Measurements from ENCODE around the gene CHCHD5. TPM values are rescaled to one million over a fixed set of nuclear protein-coding genes. Genes with fewer than 3 reads are reported as not detected.
"Not testable (repeated sequence)": the region's sequence is repeated elsewhere in the genome, so short reads cannot be mapped to it uniquely, and the experiment has no call there.

CHCHD5 gene
- total RNA-seq, 1 donor from 2014 or later = 12.9 TPM

GRCh38 chr2:112542984-112543661, 41.3 kb upstream of the CHCHD5 start:
- H3K9me3 ChIP-seq (ENCODE audit: low read depth) = no peaks in the 10 kb centered on the region
- no peaks in the 10 kb centered on the region for H3K36me3 ChIP-seq
- H3K79me2 ChIP-seq (ENCODE audit: low read depth) = peaks cover 47% of the 10 kb centered on the region
- Mint-ChIP-seq H3K4me1 (peaks cover 6% of the 10 kb centered on the region), H3K4me3 (no peak overlapping the region), H3K27me3 (ENCODE audit: insufficient read depth, low read depth) (peaks cover 3% of the 10 kb centered on the region), H3K36me3 (peaks cover 8% of the 10 kb centered on the region), H3K9me3 (no peaks in the 10 kb centered on the region), H3K27ac (no peak overlapping the region)
- no peaks in the 10 kb centered on the region for H3F3A ChIP-seq (ENCODE audit: low read depth)
- peak overlapping the region; percentile 10 for H3K9ac ChIP-seq
- DNase-seq (ENCODE audit: low spot score) = peak; percentile 48
- H2AFZ ChIP-seq (replicated peaks) = peak overlapping the region; percentile 97
- TF ChIP-seq, protein P1, sequence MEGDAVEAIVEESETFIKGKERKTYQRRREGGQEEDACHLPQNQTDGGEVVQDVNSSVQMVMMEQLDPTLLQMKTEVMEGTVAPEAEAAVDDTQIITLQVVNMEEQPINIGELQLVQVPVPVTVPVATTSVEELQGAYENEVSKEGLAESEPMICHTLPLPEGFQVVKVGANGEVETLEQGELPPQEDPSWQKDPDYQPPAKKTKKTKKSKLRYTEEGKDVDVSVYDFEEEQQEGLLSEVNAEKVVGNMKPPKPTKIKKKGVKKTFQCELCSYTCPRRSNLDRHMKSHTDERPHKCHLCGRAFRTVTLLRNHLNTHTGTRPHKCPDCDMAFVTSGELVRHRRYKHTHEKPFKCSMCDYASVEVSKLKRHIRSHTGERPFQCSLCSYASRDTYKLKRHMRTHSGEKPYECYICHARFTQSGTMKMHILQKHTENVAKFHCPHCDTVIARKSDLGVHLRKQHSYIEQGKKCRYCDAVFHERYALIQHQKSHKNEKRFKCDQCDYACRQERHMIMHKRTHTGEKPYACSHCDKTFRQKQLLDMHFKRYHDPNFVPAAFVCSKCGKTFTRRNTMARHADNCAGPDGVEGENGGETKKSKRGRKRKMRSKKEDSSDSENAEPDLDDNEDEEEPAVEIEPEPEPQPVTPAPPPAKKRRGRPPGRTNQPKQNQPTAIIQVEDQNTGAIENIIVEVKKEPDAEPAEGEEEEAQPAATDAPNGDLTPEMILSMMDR (IDR thresholded peaks at IDR 0.05) = no peak
- TF ChIP-seq EZH2phosphoT487 (IDR thresholded peaks at IDR 0.05) = no peak
- TF ChIP-seq EZH2 (IDR thresholded peaks at IDR 0.05) = no peak
- H3K27me3 ChIP-seq = no peaks in the 10 kb centered on the region
- H3K27ac ChIP-seq = no peak overlapping the region
- H3K4me3 ChIP-seq = peak overlapping the region; percentile 69
- H3K4me1 ChIP-seq = peaks cover 8% of the 10 kb centered on the region
- H4K20me1 ChIP-seq (ENCODE audit: low read depth) = peaks cover 21% of the 10 kb centered on the region
- H3K4me2 ChIP-seq = peak overlapping the region; percentile 95

DNA sequence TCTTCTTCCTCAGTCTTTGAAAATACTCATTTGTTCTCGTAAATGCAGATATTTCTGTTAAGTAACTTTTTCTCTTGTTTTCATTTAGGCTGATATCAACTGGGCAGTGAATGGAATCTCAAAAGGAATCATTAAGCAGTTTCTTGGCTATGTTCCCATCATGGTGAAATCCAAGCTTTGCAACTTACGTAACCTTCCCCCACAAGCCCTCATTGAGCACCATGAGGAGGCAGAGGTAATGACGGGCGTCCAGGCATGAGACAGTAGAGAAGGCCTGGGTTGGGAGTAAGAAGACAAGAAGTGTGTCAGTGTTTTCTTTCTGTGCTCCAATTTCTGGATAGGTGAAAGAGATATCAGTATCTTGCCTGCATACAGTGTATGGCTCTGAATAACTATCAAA, 37.1 kb upstream of the CHCHD5 start:
- no peak for TF ChIP-seq EZH2 (IDR thresholded peaks at IDR 0.05)
- Histone ChIP-seq H3K27ac (no peak overlapping the region), H3K36me3 (peaks cover 4% of the 10 kb centered on the region), H3K4me3 (no peak overlapping the region), H2AFZ (replicated peaks) (no peak overlapping the region), H3K27me3 (no peaks in the 10 kb centered on the region), H3K9ac (no peak overlapping the region), H3K79me2 (ENCODE audit: low read depth) (peaks cover 46% of the 10 kb centered on the region), H3K4me2 (no peak overlapping the region), H3K9me3 (ENCODE audit: low read depth) (no peaks in the 10 kb centered on the region), H4K20me1 (ENCODE audit: low read depth) (peaks cover 21% of the 10 kb centered on the region), H3K4me1 (peaks cover 8% of the 10 kb centered on the region), H3F3A (ENCODE audit: low read depth) (no peaks in the 10 kb centered on the region)
- Mint-ChIP-seq H3K27me3 (ENCODE audit: insufficient read depth, low read depth) (no peaks in the 10 kb centered on the region), H3K9me3 (no peaks in the 10 kb centered on the region), H3K27ac (no peak overlapping the region), H3K4me1 (no peaks in the 10 kb centered on the region), H3K4me3 (no peak overlapping the region), H3K36me3 (peaks cover 25% of the 10 kb centered on the region)
- no peak for DNase-seq (ENCODE audit: low spot score)

GRCh38 chr2:112548980-112549379, 35.4 kb upstream of the CHCHD5 start:
- H4K20me1 ChIP-seq (ENCODE audit: low read depth) = peaks cover 5% of the 10 kb centered on the region
- no peak overlapping the region for H3K4me3 ChIP-seq
- no peak overlapping the region for H3K4me3 Mint-ChIP-seq
- no peak overlapping the region for H2AFZ ChIP-seq (replicated peaks)
- H3K36me3 Mint-ChIP-seq = peaks cover 33% of the 10 kb centered on the region
- H3K36me3 ChIP-seq = peaks cover 4% of the 10 kb centered on the region
- H3K4me1 Mint-ChIP-seq = no peaks in the 10 kb centered on the region
- no peaks in the 10 kb centered on the region for H3K4me1 ChIP-seq
- no peak for DNase-seq (ENCODE audit: low spot score)
- no peaks in the 10 kb centered on the region for H3K9me3 ChIP-seq (ENCODE audit: low read depth)
- no peak overlapping the region for H3K27ac ChIP-seq
- H3K9ac ChIP-seq = no peak overlapping the region
- H3F3A ChIP-seq (ENCODE audit: low read depth) = no peaks in the 10 kb centered on the region
- TF ChIP-seq, protein P1 (IDR thresholded peaks at IDR 0.05) = no peak
- TF ChIP-seq EZH2 (IDR thresholded peaks at IDR 0.05) (no peak), EZH2phosphoT487 (IDR thresholded peaks at IDR 0.05) (no peak)
- peaks cover 30% of the 10 kb centered on the region for H3K79me2 ChIP-seq (ENCODE audit: low read depth)
- no peaks in the 10 kb centered on the region for H3K27me3 Mint-ChIP-seq (ENCODE audit: insufficient read depth, low read depth)
- no peaks in the 10 kb centered on the region for H3K27me3 ChIP-seq
- no peaks in the 10 kb centered on the region for H3K9me3 Mint-ChIP-seq
- no peak overlapping the region for H3K4me2 ChIP-seq
- H3K27ac Mint-ChIP-seq = no peak overlapping the region

- H3K4me1 ChIP-seq = no peaks in the 10 kb centered on the region
- Mint-ChIP-seq H3K9me3 (no peaks in the 10 kb centered on the region), H3K36me3 (peaks cover 42% of the 10 kb centered on the region), H3K4me3 (no peak overlapping the region), H3K27me3 (ENCODE audit: insufficient read depth, low read depth) (no peaks in the 10 kb centered on the region), H3K4me1 (no peaks in the 10 kb centered on the region), H3K27ac (no peak overlapping the region)
- no peaks in the 10 kb centered on the region for H3F3A ChIP-seq (ENCODE audit: low read depth)
- no peaks in the 10 kb centered on the region for H3K9me3 ChIP-seq (ENCODE audit: low read depth)
- no peak for DNase-seq (ENCODE audit: low spot score)
- peaks cover 8% of the 10 kb centered on the region for H3K36me3 ChIP-seq
- H4K20me1 ChIP-seq (ENCODE audit: low read depth) = no peaks in the 10 kb centered on the region
- H3K27ac ChIP-seq = no peak overlapping the region
- H3K4me2 ChIP-seq = no peak overlapping the region
- TF ChIP-seq, protein P1 (IDR thresholded peaks at IDR 0.05) = no peak
- TF ChIP-seq EZH2 (IDR thresholded peaks at IDR 0.05) = no peak
- no peak for TF ChIP-seq EZH2phosphoT487 (IDR thresholded peaks at IDR 0.05)
- no peaks in the 10 kb centered on the region for H3K79me2 ChIP-seq (ENCODE audit: low read depth)
- no peak overlapping the region for H3K4me3 ChIP-seq
- no peak overlapping the region for H2AFZ ChIP-seq (replicated peaks)
- H3K27me3 ChIP-seq = no peaks in the 10 kb centered on the region
- no peak overlapping the region for H3K9ac ChIP-seq
Observed at GRCh38 chr2:112566104-112566503, 18.3 kb upstream of the CHCHD5 start.

GRCh38 chr2:112566508-112566907, 17.9 kb upstream of the CHCHD5 start:
- H3K4me2 ChIP-seq; H3K4me1 ChIP-seq; H3K27me3 ChIP-seq; H3F3A ChIP-seq (ENCODE audit: low read depth); H3K9me3 Mint-ChIP-seq; H3K9ac ChIP-seq; H3K27ac Mint-ChIP-seq; H3K4me3 Mint-ChIP-seq; H3K79me2 ChIP-seq (ENCODE audit: low read depth); DNase-seq (ENCODE audit: low spot score); H3K27me3 Mint-ChIP-seq (ENCODE audit: insufficient read depth, low read depth); H3K4me1 Mint-ChIP-seq; H3K27ac ChIP-seq; H4K20me1 ChIP-seq (ENCODE audit: low read depth); H3K9me3 ChIP-seq (ENCODE audit: low read depth); H3K36me3 ChIP-seq; H2AFZ ChIP-seq (replicated peaks); H3K4me3 ChIP-seq: not testable (repeated sequence)
- H3K36me3 Mint-ChIP-seq = peaks cover 41% of the 10 kb centered on the region
